HG02938 (cell line): Measurements from ENCODE around the gene LRRC27.
"Not testable (repeated sequence)": the region's sequence is repeated elsewhere in the genome, so short reads cannot be mapped to it uniquely, and the experiment has no call there.

ENCODE experiments used
- ATAC-seq: cut with Tn5 transposase; IDR thresholded peaks from one replicate; pipeline ENCODE4 v1.9.1; 2021; ENCODE audit warnings: mild to moderate bottlenecking, moderate library complexity; ENCODE audit not compliant: unreplicated experiment

LRRC27 gene

GRCh38 chr10:132371641-132372081, 39.7 kb downstream of the LRRC27 start:
- no peak for ATAC-seq

- ATAC-seq, result no peak
Observed at GRCh38 chr10:132372516-132373095, 40.6 kb downstream of the LRRC27 start.

GRCh38 chr10:132373241-132373955, 41.4 kb downstream of the LRRC27 start:
- no peak for ATAC-seq

GRCh38 chr10:132374176-132374575, 42.2 kb downstream of the LRRC27 start:
- ATAC-seq, result no peak

GRCh38 chr10:132374612-132375011, 42.6 kb downstream of the LRRC27 start:
- no peak for ATAC-seq

- no peak for ATAC-seq
Observed at GRCh38 chr10:132375116-132375794, 43.3 kb downstream of the LRRC27 start.

GRCh38 chr10:132375795-132376297, 43.9 kb downstream of the LRRC27 start:
- no peak for ATAC-seq

- ATAC-seq, result no peak
Observed at GRCh38 chr10:132376394-132376851, 44.4 kb downstream of the LRRC27 start.

- ATAC-seq, result no peak
Observed at GRCh38 chr10:132377326-132377725, 45.3 kb downstream of the LRRC27 start.

GRCh38 chr10:132379026-132379425, 47.0 kb downstream of the LRRC27 start:
- ATAC-seq, result not testable (repeated sequence)

- ATAC-seq, result not testable (repeated sequence)
Observed at GRCh38 chr10:132380986-132381385, 49.0 kb downstream of the LRRC27 start.

GRCh38 chr10:132381741-132382140, 49.7 kb downstream of the LRRC27 start:
- ATAC-seq, result no peak

GRCh38 chr10:132382231-132382922, 50.4 kb downstream of the LRRC27 start:
- ATAC-seq, result no peak

GRCh38 chr10:132383101-132383500, 51.1 kb downstream of the LRRC27 start:
- ATAC-seq, result no peak

GRCh38 chr10:132383751-132384196, 51.8 kb downstream of the LRRC27 start:
- ATAC-seq, result no peak

GRCh38 chr10:132384618-132385388, 52.8 kb downstream of the LRRC27 start:
- ATAC-seq, result no peak

GRCh38 chr10:132385389-132385667, 53.3 kb downstream of the LRRC27 start:
- ATAC-seq, result no peak

- no peak for ATAC-seq
Observed at GRCh38 chr10:132385721-132386418, 53.9 kb downstream of the LRRC27 start.

GRCh38 chr10:132386419-132386831, 54.4 kb downstream of the LRRC27 start:
- ATAC-seq, result no peak

GRCh38 chr10:132386896-132387295, 54.9 kb downstream of the LRRC27 start:
- not testable (repeated sequence) for ATAC-seq
